HG03432 (cell line): ENCODE measurements around the gene TMOD1.

Source experiments
- ATAC-seq: cut with Tn5 transposase; IDR thresholded peaks from one replicate; pipeline ENCODE4 v1.9.1; 2021; ENCODE audit warnings: mild to moderate bottlenecking, moderate library complexity; ENCODE audit not compliant: unreplicated experiment

The TMOD1 gene

GRCh38 chr9:97515662-97516061, 14.2 kb downstream of the TMOD1 start:
- no peak for ATAC-seq

GRCh38 chr9:97516111-97516510, 14.6 kb downstream of the TMOD1 start:
- no peak for ATAC-seq

GRCh38 chr9:97517331-97518089, 16.0 kb downstream of the TMOD1 start:
- ATAC-seq: no peak

GRCh38 chr9:97518166-97518908, 16.9 kb downstream of the TMOD1 start:
- ATAC-seq: no peak

GRCh38 chr9:97518909-97519307, 17.4 kb downstream of the TMOD1 start:
- no peak for ATAC-seq

- ATAC-seq: no peak
Measured at GRCh38 chr9:97519441-97519970, 18.0 kb downstream of the TMOD1 start.

GRCh38 chr9:97521576-97522333, 20.3 kb downstream of the TMOD1 start:
- ATAC-seq: no peak

GRCh38 chr9:97524424-97524823, 23.0 kb downstream of the TMOD1 start:
- no peak for ATAC-seq

- no peak for ATAC-seq
Measured at GRCh38 chr9:97525451-97525850, 24.0 kb downstream of the TMOD1 start.

- no peak for ATAC-seq
Measured at GRCh38 chr9:97526895-97527575, 25.6 kb downstream of the TMOD1 start.

- ATAC-seq: peak; percentile 43
Measured at GRCh38 chr9:97527626-97528528, 26.4 kb downstream of the TMOD1 start.

GRCh38 chr9:97528529-97529230, 27.2 kb downstream of the TMOD1 start:
- peak; percentile 37 for ATAC-seq

- peak; percentile 85 for ATAC-seq
Measured at GRCh38 chr9:97529363-97530076, 28.1 kb downstream of the TMOD1 start.

- no peak for ATAC-seq
Measured at GRCh38 chr9:97531888-97532376, 30.5 kb downstream of the TMOD1 start.

- no peak for ATAC-seq
Measured at GRCh38 chr9:97534185-97534584, 32.7 kb downstream of the TMOD1 start.

- no peak for ATAC-seq
Measured at GRCh38 chr9:97534961-97535594, 33.6 kb downstream of the TMOD1 start.

- ATAC-seq: no peak
Measured at GRCh38 chr9:97535771-97536170, 34.3 kb downstream of the TMOD1 start.

- no peak for ATAC-seq
Measured at GRCh38 chr9:97536480-97536879, 35.0 kb downstream of the TMOD1 start.
